K562 (cell line): ENCODE measurements around the gene MEGF9. TPM values are rescaled to one million over a fixed set of nuclear protein-coding genes. Genes with fewer than 3 reads are reported as not detected.

ENCODE experiments used
- ERF ChIP-seq: fragments of 450-650 bp; formaldehyde crosslinking; IDR thresholded peaks from 2 replicates; pipeline ENCODE4 v1.4.0; 2020; ENCODE audit warnings: mild to moderate bottlenecking, mixed read lengths
- MBD2 ChIP-seq: sonication (generic); IDR thresholded peaks from 2 replicates; pipeline ENCODE4 v1.6.1; 2016; ENCODE audit warnings: low read depth, borderline replicate concordance
- PBX2 ChIP-seq, 2 experiments: IDR thresholded peaks in 1 of 2; conservative IDR thresholded peaks in 1 of 2; 2 replicates each; pipeline ENCODE4 v1.6.1; 2016; ENCODE audit warnings: low read depth in 2 of 2, mild to moderate bottlenecking in 1 of 2, missing compliant biosample characterization in 1 of 2, missing genetic modification characterization in 1 of 2, moderate library complexity in 1 of 2
- TAF15 ChIP-seq: fragments of 200-400 bp; formaldehyde crosslinking; IDR thresholded peaks from 2 replicates; pipeline ENCODE4 v1.6.1; 2017; ENCODE audit warnings: mild to moderate bottlenecking, low read depth, low read length, moderate library complexity
- ZC3H8 ChIP-seq: fragments of 450-650 bp; IDR thresholded peaks from 2 replicates; pipeline ENCODE4 v1.6.1; 2017
- polyA plus RNA-seq, 8 experiments: library from polyadenylated mRNA; depleted of rRNA in 4 of 8; stranded (reverse) in 5 of 8; unstranded in 3 of 8; fragments of >200 nt; fragmentation: Nextera tagmentation in 2 of 8; fragmentation: Illumina TruSeq in 1 of 8; extraction: Ambion mirVana in 2 of 8; extraction: Trizol in 1 of 8; gene quantifications; 2 replicates each; pipeline versions ENCODE4 v1.2.1 to v1.2.3, GENCODE V29; 2011 to 2014; ENCODE audit warnings: inconsistent platforms in 1 of 8, missing spikeins in 1 of 8
- total RNA-seq, 7 experiments: library from RNA; depleted of rRNA in 6 of 7; stranded (reverse); fragments of >200 nt in 6 of 7; fragmentation: Illumina TruSeq in 2 of 7; extraction: Trizol in 2 of 7; gene quantifications; 2 replicates each; pipeline versions ENCODE4 v1.2.1 to v1.2.3, GENCODE V29; 2011 to 2021; ENCODE audit warnings: low replicate concordance in 1 of 7
- TF ChIP-seq, protein P1 (sequence below), 2 experiments: fragments of 450-650 bp in 1 of 2; IDR thresholded peaks; 2 replicates each; pipeline ENCODE4 v1.6.1; 2011 to 2017; ENCODE audit warnings: low read depth in 2 of 2, antibody characterized with exemption in 1 of 2, borderline replicate concordance in 1 of 2, low read length in 1 of 2, mild to moderate bottlenecking in 1 of 2, mixed read lengths in 1 of 2; ENCODE audit not compliant: control insufficient read depth in 1 of 2
- TF ChIP-seq, protein P2 (sequence below): IDR thresholded peaks from 2 replicates; pipeline ENCODE4 v1.6.1; 2011; ENCODE audit warnings: borderline replicate concordance, low read depth, mild to moderate bottlenecking, moderate library complexity, low read length; ENCODE audit not compliant: insufficient read depth, poor library complexity, severe bottlenecking
- TF ChIP-seq, protein P3 (sequence below): fragments of 250-450 bp; sonication (Bioruptor Pico); IDR thresholded peaks from 2 replicates; pipeline ENCODE4 v1.5.0; 2021
- TF ChIP-seq, protein P4 (sequence below): fragments of 450-650 bp; formaldehyde crosslinking; IDR thresholded peaks from 2 replicates; pipeline ENCODE4 v1.4.0; 2020; ENCODE audit warnings: mild to moderate bottlenecking, moderate library complexity
- TF ChIP-seq, protein P5 (sequence below): fragments of 250-450 bp; sonication (Bioruptor Pico); IDR thresholded peaks from 2 replicates; pipeline ENCODE4 v1.9.0; 2021; ENCODE audit warnings: mild to moderate bottlenecking, inconsistent platforms

MEGF9 gene
- total and polyA plus RNA-seq, 9 of the 15 experiments (the other 6 are each of a cell fraction or from before 2014, with no cell fraction given), result 2.1 to 6.2 (median 3.8) TPM

DNA sequence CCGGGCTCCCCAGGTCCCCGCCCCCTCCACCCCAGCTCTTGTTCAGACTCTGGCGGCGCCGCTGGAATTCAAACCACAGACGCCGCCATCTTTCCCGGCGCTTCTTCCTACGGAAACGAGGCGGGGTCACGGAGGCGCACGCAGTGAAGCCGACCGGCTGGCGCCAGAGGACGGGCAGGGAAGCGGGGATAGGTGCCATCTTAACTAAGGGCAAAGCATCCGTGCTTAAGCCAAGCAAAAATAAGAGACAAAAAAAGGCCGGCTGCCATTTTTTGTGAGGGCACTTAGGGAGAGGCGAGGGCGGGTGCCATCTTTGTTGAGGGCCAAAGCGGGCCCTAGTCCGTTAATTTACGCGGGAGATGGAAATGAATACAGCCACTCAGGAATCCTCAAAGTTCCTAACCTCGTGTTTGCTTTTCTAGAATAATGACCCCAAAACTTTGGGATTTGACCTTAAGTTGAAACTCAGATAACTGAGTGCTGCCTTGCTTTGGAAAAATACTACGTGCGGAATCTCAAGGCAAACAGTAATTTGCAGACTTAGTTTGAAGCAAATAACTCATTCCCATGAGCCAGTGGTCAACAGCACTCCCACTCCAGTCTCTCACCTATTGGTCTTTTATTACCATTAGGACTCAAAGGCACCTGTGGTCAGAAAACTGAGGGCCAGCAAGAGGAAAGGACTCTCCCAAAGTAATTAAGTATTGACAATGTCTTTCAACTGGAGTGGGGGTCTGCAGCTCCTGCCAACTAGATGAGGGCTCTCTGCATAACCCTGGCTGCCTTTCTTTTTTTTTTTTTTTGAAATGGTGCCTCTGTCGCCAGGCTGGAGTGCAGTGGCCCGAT lies 134.0 kb downstream of the MEGF9 start, which contains the start of gene CDK5RAP2 (continued):
- TF ChIP-seq, protein P1, sequence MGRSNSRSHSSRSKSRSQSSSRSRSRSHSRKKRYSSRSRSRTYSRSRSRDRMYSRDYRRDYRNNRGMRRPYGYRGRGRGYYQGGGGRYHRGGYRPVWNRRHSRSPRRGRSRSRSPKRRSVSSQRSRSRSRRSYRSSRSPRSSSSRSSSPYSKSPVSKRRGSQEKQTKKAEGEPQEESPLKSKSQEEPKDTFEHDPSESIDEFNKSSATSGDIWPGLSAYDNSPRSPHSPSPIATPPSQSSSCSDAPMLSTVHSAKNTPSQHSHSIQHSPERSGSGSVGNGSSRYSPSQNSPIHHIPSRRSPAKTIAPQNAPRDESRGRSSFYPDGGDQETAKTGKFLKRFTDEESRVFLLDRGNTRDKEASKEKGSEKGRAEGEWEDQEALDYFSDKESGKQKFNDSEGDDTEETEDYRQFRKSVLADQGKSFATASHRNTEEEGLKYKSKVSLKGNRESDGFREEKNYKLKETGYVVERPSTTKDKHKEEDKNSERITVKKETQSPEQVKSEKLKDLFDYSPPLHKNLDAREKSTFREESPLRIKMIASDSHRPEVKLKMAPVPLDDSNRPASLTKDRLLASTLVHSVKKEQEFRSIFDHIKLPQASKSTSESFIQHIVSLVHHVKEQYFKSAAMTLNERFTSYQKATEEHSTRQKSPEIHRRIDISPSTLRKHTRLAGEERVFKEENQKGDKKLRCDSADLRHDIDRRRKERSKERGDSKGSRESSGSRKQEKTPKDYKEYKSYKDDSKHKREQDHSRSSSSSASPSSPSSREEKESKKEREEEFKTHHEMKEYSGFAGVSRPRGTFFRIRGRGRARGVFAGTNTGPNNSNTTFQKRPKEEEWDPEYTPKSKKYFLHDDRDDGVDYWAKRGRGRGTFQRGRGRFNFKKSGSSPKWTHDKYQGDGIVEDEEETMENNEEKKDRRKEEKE (IDR thresholded peaks at IDR 0.05; ENCODE audit: borderline replicate concordance in 1 of 2, control insufficient read depth in 1 of 2, low read depth in 2 of 2, low read length in 1 of 2), result no peak
- peak; percentile 87 for TF ChIP-seq MBD2
- TF ChIP-seq, protein P2, sequence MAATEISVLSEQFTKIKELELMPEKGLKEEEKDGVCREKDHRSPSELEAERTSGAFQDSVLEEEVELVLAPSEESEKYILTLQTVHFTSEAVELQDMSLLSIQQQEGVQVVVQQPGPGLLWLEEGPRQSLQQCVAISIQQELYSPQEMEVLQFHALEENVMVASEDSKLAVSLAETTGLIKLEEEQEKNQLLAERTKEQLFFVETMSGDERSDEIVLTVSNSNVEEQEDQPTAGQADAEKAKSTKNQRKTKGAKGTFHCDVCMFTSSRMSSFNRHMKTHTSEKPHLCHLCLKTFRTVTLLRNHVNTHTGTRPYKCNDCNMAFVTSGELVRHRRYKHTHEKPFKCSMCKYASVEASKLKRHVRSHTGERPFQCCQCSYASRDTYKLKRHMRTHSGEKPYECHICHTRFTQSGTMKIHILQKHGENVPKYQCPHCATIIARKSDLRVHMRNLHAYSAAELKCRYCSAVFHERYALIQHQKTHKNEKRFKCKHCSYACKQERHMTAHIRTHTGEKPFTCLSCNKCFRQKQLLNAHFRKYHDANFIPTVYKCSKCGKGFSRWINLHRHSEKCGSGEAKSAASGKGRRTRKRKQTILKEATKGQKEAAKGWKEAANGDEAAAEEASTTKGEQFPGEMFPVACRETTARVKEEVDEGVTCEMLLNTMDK, result peak; percentile 46
- TF ChIP-seq, protein P3, sequence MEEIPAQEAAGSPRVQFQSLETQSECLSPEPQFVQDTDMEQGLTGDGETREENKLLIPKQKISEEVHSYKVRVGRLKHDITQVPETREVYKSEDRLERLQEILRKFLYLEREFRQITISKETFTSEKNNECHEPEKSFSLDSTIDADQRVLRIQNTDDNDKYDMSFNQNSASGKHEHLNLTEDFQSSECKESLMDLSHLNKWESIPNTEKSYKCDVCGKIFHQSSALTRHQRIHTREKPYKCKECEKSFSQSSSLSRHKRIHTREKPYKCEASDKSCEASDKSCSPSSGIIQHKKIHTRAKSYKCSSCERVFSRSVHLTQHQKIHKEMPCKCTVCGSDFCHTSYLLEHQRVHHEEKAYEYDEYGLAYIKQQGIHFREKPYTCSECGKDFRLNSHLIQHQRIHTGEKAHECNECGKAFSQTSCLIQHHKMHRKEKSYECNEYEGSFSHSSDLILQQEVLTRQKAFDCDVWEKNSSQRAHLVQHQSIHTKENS (CRISPR knock-in tag), result no peak
- TF ChIP-seq PBX2 (CRISPR knock-in tag; IDR thresholded peaks at IDR 0.05; ENCODE audit: low read depth), result no peak
- TF ChIP-seq PBX2 (tag; conservative IDR thresholded peaks at IDR 0.05; ENCODE audit: low read depth), result peak; percentile 30; the same call in 1 of the 2 replicates
- no peak for TF ChIP-seq TAF15
- TF ChIP-seq ERF, result peak; percentile 90
- TF ChIP-seq, protein P4, sequence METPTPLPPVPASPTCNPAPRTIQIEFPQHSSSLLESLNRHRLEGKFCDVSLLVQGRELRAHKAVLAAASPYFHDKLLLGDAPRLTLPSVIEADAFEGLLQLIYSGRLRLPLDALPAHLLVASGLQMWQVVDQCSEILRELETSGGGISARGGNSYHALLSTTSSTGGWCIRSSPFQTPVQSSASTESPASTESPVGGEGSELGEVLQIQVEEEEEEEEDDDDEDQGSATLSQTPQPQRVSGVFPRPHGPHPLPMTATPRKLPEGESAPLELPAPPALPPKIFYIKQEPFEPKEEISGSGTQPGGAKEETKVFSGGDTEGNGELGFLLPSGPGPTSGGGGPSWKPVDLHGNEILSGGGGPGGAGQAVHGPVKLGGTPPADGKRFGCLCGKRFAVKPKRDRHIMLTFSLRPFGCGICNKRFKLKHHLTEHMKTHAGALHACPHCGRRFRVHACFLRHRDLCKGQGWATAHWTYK (CRISPR knock-in tag), result peak; percentile 80
- TF ChIP-seq, protein P5, sequence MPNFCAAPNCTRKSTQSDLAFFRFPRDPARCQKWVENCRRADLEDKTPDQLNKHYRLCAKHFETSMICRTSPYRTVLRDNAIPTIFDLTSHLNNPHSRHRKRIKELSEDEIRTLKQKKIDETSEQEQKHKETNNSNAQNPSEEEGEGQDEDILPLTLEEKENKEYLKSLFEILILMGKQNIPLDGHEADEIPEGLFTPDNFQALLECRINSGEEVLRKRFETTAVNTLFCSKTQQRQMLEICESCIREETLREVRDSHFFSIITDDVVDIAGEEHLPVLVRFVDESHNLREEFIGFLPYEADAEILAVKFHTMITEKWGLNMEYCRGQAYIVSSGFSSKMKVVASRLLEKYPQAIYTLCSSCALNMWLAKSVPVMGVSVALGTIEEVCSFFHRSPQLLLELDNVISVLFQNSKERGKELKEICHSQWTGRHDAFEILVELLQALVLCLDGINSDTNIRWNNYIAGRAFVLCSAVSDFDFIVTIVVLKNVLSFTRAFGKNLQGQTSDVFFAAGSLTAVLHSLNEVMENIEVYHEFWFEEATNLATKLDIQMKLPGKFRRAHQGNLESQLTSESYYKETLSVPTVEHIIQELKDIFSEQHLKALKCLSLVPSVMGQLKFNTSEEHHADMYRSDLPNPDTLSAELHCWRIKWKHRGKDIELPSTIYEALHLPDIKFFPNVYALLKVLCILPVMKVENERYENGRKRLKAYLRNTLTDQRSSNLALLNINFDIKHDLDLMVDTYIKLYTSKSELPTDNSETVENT, result no peak
- no peak for TF ChIP-seq ZC3H8
